HCT116 (cell line): ENCODE results near the gene ZDHHC1. TPM values are rescaled to one million over a fixed set of nuclear protein-coding genes. Genes with fewer than 3 reads are reported as not detected.
"Not testable (repeated sequence)": the region's sequence is repeated elsewhere in the genome, so short reads cannot be mapped to it uniquely, and the experiment has no call there.

Source experiments
- ATAC-seq: fragments of 200-7000 bp; cut with Tn5 transposase; 2 replicates; pipeline ENCODE4 v1.9.1; 2020; ENCODE audit warnings: mild to moderate bottlenecking, moderate library complexity
- BruUV-seq: library from RNA; stranded (reverse); fragments of 400-500 nt; replicated peaks from 2 replicates; lab custom pipeline; 2021; lab: Mats Ljungman, UMichigan
- CTCF ChIA-PET: fragments of 300-600 bp; sonication (Branson Sonifier 250); formaldehyde crosslinking; loops from one replicate; lab custom pipeline; 2021; ENCODE audit warnings: antibody characterized with exemption; lab: Charles Lee
- POLR2A ChIA-PET: fragments of 300-600, 350-600 bp; sonication (Branson Sonifier 250); formaldehyde crosslinking; loops from one replicate; lab custom pipeline; 2021; ENCODE audit warnings: antibody characterized with exemption; lab: Charles Lee
- RAD21 ChIA-PET, 2 experiments: fragments of 300-600 bp; sonication (Branson Sonifier 250); formaldehyde crosslinking; loops; one replicate each; lab custom pipeline; 2023; ENCODE audit warnings: low total read pairs in 2 of 2; ENCODE audit not compliant: uncharacterized antibody in 2 of 2, unreplicated experiment in 2 of 2, low non-redundant PET in 1 of 2; lab: Charles Lee
- DNase-seq: peaks from one replicate; pipeline ENCODE4 v3.0.0-alpha.2; 2010; ENCODE audit warnings: low read depth, low spot score
- H2AFZ ChIP-seq: fragments of 200-600 bp; shearing (Covaris generic), sonication (generic); 2 replicates; pipeline ENCODE4 v1.6.1; 2017; ENCODE audit warnings: low read depth, mixed run types, mixed read lengths, antibody characterized with exemption, low read length; ENCODE audit not compliant: poor library complexity, severe bottlenecking
- H3K27ac ChIP-seq: 2 replicates; pipeline ENCODE4 v1.5.1; 2012; ENCODE audit warnings: low read depth, low read length
- H3K27me3 ChIP-seq: fragments of 200-600 bp; sonication (generic); 2 replicates; pipeline ENCODE4 v1.6.1; 2016; ENCODE audit warnings: mixed run types, low read length, mixed read lengths; ENCODE audit not compliant: insufficient read depth
- H3K36me3 ChIP-seq, 2 experiments: fragments of 200-500 bp in 1 of 2; fragments of 200-600 bp in 1 of 2; sonication (Bioruptor generic) in 1 of 2; sonication (generic) in 1 of 2; 2 replicates each; pipeline versions ENCODE4 v1.5.1 to v1.6.1; 2014 to 2016; ENCODE audit warnings: low read length in 2 of 2, inconsistent platforms in 1 of 2, mixed read lengths in 1 of 2, mixed run types in 1 of 2; ENCODE audit not compliant: insufficient read depth in 2 of 2, control insufficient read depth in 1 of 2
- H3K4me1 ChIP-seq, 2 experiments: fragments of 200-600 bp in 1 of 2; sonication (generic) in 1 of 2; 2 replicates each; pipeline versions ENCODE4 v1.5.1 to v1.6.1; 2012 to 2017; ENCODE audit warnings: low read length in 2 of 2, inconsistent platforms in 1 of 2, mild to moderate bottlenecking in 1 of 2, mixed read lengths in 1 of 2, mixed run types in 1 of 2, moderate library complexity in 1 of 2; ENCODE audit not compliant: insufficient read depth in 2 of 2, control insufficient read depth in 1 of 2
- H3K4me2 ChIP-seq: fragments of 200-600 bp; sonication (generic); 2 replicates; pipeline ENCODE4 v1.6.1; 2017; ENCODE audit warnings: mixed run types, low read length, mixed read lengths
- H3K4me3 ChIP-seq, 2 experiments: fragments of 200-600 bp in 1 of 2; sonication (generic) in 1 of 2; replicated peaks in 1 of 2; 2 replicates each; pipeline ENCODE4 v1.5.1; 2011 to 2016; ENCODE audit warnings: low read length in 2 of 2, control low read depth in 1 of 2, low read depth in 1 of 2, mild to moderate bottlenecking in 1 of 2, mixed read lengths in 1 of 2, mixed run types in 1 of 2
- H3K79me2 ChIP-seq: fragments of 200-600 bp; sonication (generic); 2 replicates; pipeline ENCODE4 v1.6.1; 2017; ENCODE audit warnings: mild to moderate bottlenecking, mixed run types, low read length, moderate library complexity, mixed read lengths; ENCODE audit not compliant: insufficient read depth
- H3K9ac ChIP-seq: fragments of 200-600 bp; sonication (generic); 2 replicates; pipeline ENCODE4 v1.6.1; 2016; ENCODE audit warnings: low read length, mixed read lengths
- H3K9me2 ChIP-seq: fragments of 200-600 bp; sonication (generic), shearing (Covaris generic); 2 replicates; pipeline ENCODE4 v1.6.1; 2017; ENCODE audit warnings: mixed run types, mild to moderate bottlenecking, moderate library complexity; ENCODE audit not compliant: insufficient read depth
- H3K9me3 ChIP-seq, 2 experiments: fragments of 200-500 bp in 1 of 2; fragments of 200-600 bp in 1 of 2; sonication (Bioruptor generic) in 1 of 2; sonication (generic) in 1 of 2; 2 replicates each; pipeline ENCODE4 v1.6.1; 2014 to 2017; ENCODE audit warnings: low read length in 2 of 2, mixed read lengths in 2 of 2, inconsistent platforms in 1 of 2, low read depth in 1 of 2, mild to moderate bottlenecking in 1 of 2, mixed run types in 1 of 2, moderate library complexity in 1 of 2; ENCODE audit not compliant: control insufficient read depth in 1 of 2, insufficient read depth in 1 of 2
- H4K20me1 ChIP-seq: fragments of 200-600 bp; sonication (generic), shearing (Covaris generic); 2 replicates; pipeline ENCODE4 v1.6.1; 2017; ENCODE audit warnings: mixed run types, mild to moderate bottlenecking, moderate library complexity; ENCODE audit not compliant: insufficient read depth
- ATF3 ChIP-seq: IDR thresholded peaks from 2 replicates; pipeline ENCODE4 v1.6.1; 2012
- CEBPB ChIP-seq: IDR thresholded peaks from 2 replicates; pipeline ENCODE4 v1.6.1; 2012; ENCODE audit warnings: low read depth
- ELF1 ChIP-seq: IDR thresholded peaks from 2 replicates; pipeline ENCODE4 v1.6.1; 2012; ENCODE audit warnings: low read depth, borderline replicate concordance
- EZH2phosphoT487 ChIP-seq: fragments of 200-600 bp; IDR thresholded peaks from 2 replicates; pipeline ENCODE4 v1.6.1; 2018; ENCODE audit warnings: antibody characterized with exemption, borderline replicate concordance
- FOSL1 ChIP-seq: IDR thresholded peaks from 2 replicates; pipeline ENCODE4 v1.6.1; 2012; ENCODE audit warnings: low read depth
- JUND ChIP-seq: IDR thresholded peaks from 2 replicates; pipeline ENCODE4 v1.6.1; 2012
- POLR2A ChIP-seq: IDR thresholded peaks from 2 replicates; pipeline ENCODE4 v1.7.0; 2011; ENCODE audit warnings: borderline replicate concordance; ENCODE audit not compliant: insufficient read depth, insufficient read length; ENCODE audit errors: extremely low read depth
- POLR2AphosphoS5 ChIP-seq: IDR thresholded peaks from 2 replicates; pipeline ENCODE4 v1.6.1; 2011; ENCODE audit warnings: mild to moderate bottlenecking, low read depth, low read length, moderate library complexity
- RAD21 ChIP-seq: IDR thresholded peaks from 2 replicates; pipeline ENCODE4 v1.6.1; 2012; ENCODE audit warnings: low read depth, mild to moderate bottlenecking
- SIN3A ChIP-seq: IDR thresholded peaks from 2 replicates; pipeline ENCODE4 v1.6.1; 2012; ENCODE audit warnings: low read depth
- SRF ChIP-seq: IDR thresholded peaks from 2 replicates; pipeline ENCODE4 v1.6.1; 2012; ENCODE audit warnings: low read depth
- TCF7L2 ChIP-seq: IDR thresholded peaks from 2 replicates; pipeline ENCODE4 v1.7.0; 2011; ENCODE audit warnings: borderline replicate concordance, inconsistent platforms; ENCODE audit not compliant: insufficient read depth, insufficient read length; ENCODE audit errors: extremely low read depth
- YY1 ChIP-seq: IDR thresholded peaks from 2 replicates; pipeline ENCODE4 v1.6.1; 2011; ENCODE audit warnings: low read length, low read depth, moderate library complexity, mild to moderate bottlenecking; ENCODE audit not compliant: insufficient replicate concordance; ENCODE audit errors: extremely low read depth
- ZFX ChIP-seq: fragments of 450-650 bp; IDR thresholded peaks from 2 replicates; pipeline ENCODE4 v1.6.1; 2017
- intact Hi-C: fragments of 100-400 bp; cut with micrococcal nuclease; formaldehyde crosslinking; loops from 2 replicates; pipeline ENCODE4 v1.10.0; 2022
- total RNA-seq: library from RNA; stranded (reverse); gene quantifications from one replicate; pipeline ENCODE4 v1.2.1, GENCODE V29; 2021; ENCODE audit not compliant: unreplicated experiment
- TF ChIP-seq, protein P1 (sequence below): IDR thresholded peaks from 2 replicates; pipeline ENCODE4 v1.6.1; 2012

The ZDHHC1 gene
- total RNA-seq, 1 experiment from 2014 or later, result 9.1 TPM

DNA sequence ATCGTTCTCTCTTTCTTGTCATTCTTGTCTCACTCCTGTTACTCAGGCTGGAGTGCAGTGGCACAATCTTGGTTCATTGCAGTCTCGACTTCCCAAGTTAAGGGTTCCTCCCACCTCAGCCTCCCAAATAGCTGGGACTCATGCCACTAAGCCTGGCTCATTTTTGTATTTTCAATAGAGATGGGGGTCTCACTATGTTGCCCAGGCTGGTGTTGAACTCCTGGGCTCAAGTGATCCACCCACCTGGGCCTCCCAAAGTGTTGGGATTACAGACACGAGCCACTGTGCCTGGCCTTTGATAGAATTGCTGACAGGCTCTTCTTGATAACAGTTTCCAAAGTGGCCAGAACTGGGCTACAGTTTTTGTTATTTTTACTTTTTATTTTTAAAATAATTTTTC lies 55.2 kb downstream of the ZDHHC1 start:
- no peak for TF ChIP-seq SIN3A
- TF ChIP-seq ATF3, result no peak
- no peak for TF ChIP-seq TCF7L2
- TF ChIP-seq POLR2AphosphoS5, result no peak
- no peak for TF ChIP-seq CEBPB
- TF ChIP-seq JUND, result no peak
- TF ChIP-seq, protein P1, sequence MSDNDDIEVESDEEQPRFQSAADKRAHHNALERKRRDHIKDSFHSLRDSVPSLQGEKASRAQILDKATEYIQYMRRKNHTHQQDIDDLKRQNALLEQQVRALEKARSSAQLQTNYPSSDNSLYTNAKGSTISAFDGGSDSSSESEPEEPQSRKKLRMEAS, result no peak
- TF ChIP-seq RAD21, result no peak
- no peak for TF ChIP-seq ZFX
- no peak for TF ChIP-seq ELF1
- TF ChIP-seq FOSL1, result no peak
- no peak for TF ChIP-seq SRF
- no peak for TF ChIP-seq EZH2phosphoT487
- no peak for TF ChIP-seq POLR2A
- no peak for TF ChIP-seq YY1
- Histone ChIP-seq H3K79me2 (no peaks in the 10 kb centered on the region), H3K9me2 (no peaks in the 10 kb centered on the region), H2AFZ (no peak overlapping the region), H3K4me2 (no peak overlapping the region), H3K9ac (no peak overlapping the region), H3K9me3 (no peaks in the 10 kb centered on the region), H3K36me3 (no peaks in the 10 kb centered on the region), H3K4me1 (peaks cover 5 to 16% of the 10 kb centered on the region in 2 experiments), H4K20me1 (no peaks in the 10 kb centered on the region), H3K4me3 (no peak overlapping the region), H3K27me3 (peaks cover 5% of the 10 kb centered on the region), H3K27ac (no peak overlapping the region)
- no peak for DNase-seq
- ChIA-PET RAD21 (no interaction called here), POLR2A (no interaction called here), CTCF (no interaction called here)
- ATAC-seq, result no peak
- intact Hi-C loops, result no loop called here
- BruUV-seq, result no TSS peak

- H3K9ac ChIP-seq, H3K27ac ChIP-seq, H3K9me2 ChIP-seq, H4K20me1 ChIP-seq, H2AFZ ChIP-seq, H3K9me3 ChIP-seq, H3K4me2 ChIP-seq, H3K27me3 ChIP-seq, H3K36me3 ChIP-seq, RAD21 ChIA-PET, BruUV-seq, DNase-seq, H3K79me2 ChIP-seq, intact Hi-C loops, POLR2A ChIA-PET, H3K4me3 ChIP-seq, ATAC-seq: not testable (repeated sequence)
- peaks cover 5 to 16% of the 10 kb centered on the region in 2 experiments for H3K4me1 ChIP-seq
- CTCF ChIA-PET, result interaction anchor here (0.6 kb wide), 1 partner anchor 50 kb away, joined by 3 read pairs; no protein-coding TSS in a partner anchor
Observed at GRCh38 chr16:67359540-67360269, 56.6 kb downstream of the ZDHHC1 start.
